ENCODE results near the gene ARHGEF33. TPM values are rescaled to one million over a fixed set of nuclear protein-coding genes. Genes with fewer than 3 reads are reported as not detected.

ARHGEF33 gene
- total and polyA plus RNA-seq, 7 donors: 0.41 to 2.2 (median 1.4) TPM; not detected in 2

DNA sequence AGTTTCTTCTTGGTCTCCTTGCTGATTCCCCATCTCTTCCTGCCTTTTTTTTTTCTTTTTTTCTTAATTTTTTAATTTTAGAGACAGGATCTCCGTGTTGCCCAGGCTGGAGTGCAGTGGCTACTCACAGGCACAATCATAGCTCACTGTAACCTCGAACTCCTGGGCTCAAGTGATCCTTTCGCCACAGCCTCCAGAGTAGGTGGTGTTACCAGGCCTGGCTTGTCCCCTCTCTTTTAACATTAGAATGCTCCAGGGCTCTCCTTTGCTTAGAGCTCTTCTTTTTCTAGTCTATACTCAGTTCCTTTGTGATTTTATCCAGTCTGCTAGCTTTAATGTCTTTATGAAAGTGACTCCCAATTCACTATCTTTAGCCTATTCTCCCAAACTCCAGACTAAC, 89.2 kb downstream of the ARHGEF33 start:
- no peaks in the 10 kb centered on the region for H3K4me1 ChIP-seq
- no peak overlapping the region for H3K27ac ChIP-seq
- TF ChIP-seq, protein P1, sequence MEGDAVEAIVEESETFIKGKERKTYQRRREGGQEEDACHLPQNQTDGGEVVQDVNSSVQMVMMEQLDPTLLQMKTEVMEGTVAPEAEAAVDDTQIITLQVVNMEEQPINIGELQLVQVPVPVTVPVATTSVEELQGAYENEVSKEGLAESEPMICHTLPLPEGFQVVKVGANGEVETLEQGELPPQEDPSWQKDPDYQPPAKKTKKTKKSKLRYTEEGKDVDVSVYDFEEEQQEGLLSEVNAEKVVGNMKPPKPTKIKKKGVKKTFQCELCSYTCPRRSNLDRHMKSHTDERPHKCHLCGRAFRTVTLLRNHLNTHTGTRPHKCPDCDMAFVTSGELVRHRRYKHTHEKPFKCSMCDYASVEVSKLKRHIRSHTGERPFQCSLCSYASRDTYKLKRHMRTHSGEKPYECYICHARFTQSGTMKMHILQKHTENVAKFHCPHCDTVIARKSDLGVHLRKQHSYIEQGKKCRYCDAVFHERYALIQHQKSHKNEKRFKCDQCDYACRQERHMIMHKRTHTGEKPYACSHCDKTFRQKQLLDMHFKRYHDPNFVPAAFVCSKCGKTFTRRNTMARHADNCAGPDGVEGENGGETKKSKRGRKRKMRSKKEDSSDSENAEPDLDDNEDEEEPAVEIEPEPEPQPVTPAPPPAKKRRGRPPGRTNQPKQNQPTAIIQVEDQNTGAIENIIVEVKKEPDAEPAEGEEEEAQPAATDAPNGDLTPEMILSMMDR (IDR thresholded peaks at IDR 0.05): no peak
- no peak for TF ChIP-seq EP300 (IDR thresholded peaks at IDR 0.05)
- no peak for TF ChIP-seq POLR2A (IDR thresholded peaks at IDR 0.05)
- no peak for TF ChIP-seq POLR2AphosphoS5 (IDR thresholded peaks at IDR 0.05)
- intact Hi-C loops (cut with DNase I): no loop called here
- H3K36me3 ChIP-seq: peaks cover 0 to 11% (median 0%) of the 10 kb centered on the region in 4 donors
- H3K4me3 ChIP-seq: no peak overlapping the region
- DNase-seq: no peak
- H3K27me3 ChIP-seq: no peaks in the 10 kb centered on the region
- H3K9me3 ChIP-seq: no peaks in the 10 kb centered on the region
- 93 to 96% methylated on average over 3 of the region's 3 CpGs for WGBS, 2 donors

DNA sequence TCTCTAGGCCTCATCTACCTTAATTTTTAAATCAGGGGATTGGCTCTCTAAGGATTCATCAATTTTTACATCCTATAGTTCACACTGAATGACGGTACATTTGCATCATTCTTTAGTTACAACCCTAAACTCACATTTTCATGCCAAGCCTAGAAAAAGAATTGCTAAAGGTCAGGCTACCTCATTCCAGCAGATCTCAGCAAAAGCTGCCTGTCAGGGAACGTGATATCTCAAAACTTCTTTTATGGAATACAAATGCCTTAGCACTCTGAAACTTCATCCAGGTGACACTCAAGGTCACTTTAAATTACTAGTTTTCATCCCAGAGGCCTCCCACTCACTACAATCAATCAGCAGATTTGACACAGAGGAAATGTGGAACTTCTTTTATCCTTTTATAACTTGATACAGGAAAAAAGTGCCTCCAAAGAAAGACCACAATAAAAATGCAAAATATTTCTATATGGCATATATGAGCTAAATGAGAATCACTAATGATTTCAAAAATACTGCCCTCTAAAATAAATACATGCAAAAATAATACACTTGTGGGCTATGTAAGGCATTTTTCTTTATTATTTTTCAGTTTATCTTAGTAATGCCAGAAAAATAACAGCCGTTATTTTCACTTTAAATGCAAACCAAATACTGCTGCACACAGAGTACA, 91.5 kb downstream of the ARHGEF33 start:
- H3K9me3 ChIP-seq: no peaks in the 10 kb centered on the region
- WGBS, 2 donors: 63 to 86% methylated on average over 3 of the region's 3 CpGs
- intact Hi-C loops (cut with DNase I): no loop called here
- peaks cover 0 to 33% (median 3%) of the 10 kb centered on the region in 4 donors for H3K36me3 ChIP-seq
- TF ChIP-seq POLR2AphosphoS5 (IDR thresholded peaks at IDR 0.05): no peak
- TF ChIP-seq, protein P1 (IDR thresholded peaks at IDR 0.05): no peak
- TF ChIP-seq EP300 (IDR thresholded peaks at IDR 0.05): no peak
- no peak for TF ChIP-seq POLR2A (IDR thresholded peaks at IDR 0.05)
- H3K27ac ChIP-seq: no peak overlapping the region
- no peaks in the 10 kb centered on the region for H3K27me3 ChIP-seq
- no peak overlapping the region for H3K4me3 ChIP-seq
- H3K4me1 ChIP-seq: no peaks in the 10 kb centered on the region
- DNase-seq: no peak

GRCh38 chr2:38981670-38982357, 92.1 kb downstream of the ARHGEF33 start:
- Histone ChIP-seq H3K9me3 (no peaks in the 10 kb centered on the region), H3K27me3 (no peaks in the 10 kb centered on the region), H3K27ac (no peak overlapping the region), H3K4me3 (no peak overlapping the region), H3K4me1 (no peaks in the 10 kb centered on the region), H3K36me3 (peaks cover 0 to 40% (median 3%) of the 10 kb centered on the region in 4 donors)
- 70 to 86% methylated on average over 8 of the region's 8 CpGs for WGBS, 2 donors
- intact Hi-C loops (cut with DNase I): no loop called here
- no peak for DNase-seq
- TF ChIP-seq, protein P1 (IDR thresholded peaks at IDR 0.05): no peak
- TF ChIP-seq EP300 (IDR thresholded peaks at IDR 0.05) (no peak), POLR2A (IDR thresholded peaks at IDR 0.05) (no peak), POLR2AphosphoS5 (IDR thresholded peaks at IDR 0.05) (no peak)

DNA sequence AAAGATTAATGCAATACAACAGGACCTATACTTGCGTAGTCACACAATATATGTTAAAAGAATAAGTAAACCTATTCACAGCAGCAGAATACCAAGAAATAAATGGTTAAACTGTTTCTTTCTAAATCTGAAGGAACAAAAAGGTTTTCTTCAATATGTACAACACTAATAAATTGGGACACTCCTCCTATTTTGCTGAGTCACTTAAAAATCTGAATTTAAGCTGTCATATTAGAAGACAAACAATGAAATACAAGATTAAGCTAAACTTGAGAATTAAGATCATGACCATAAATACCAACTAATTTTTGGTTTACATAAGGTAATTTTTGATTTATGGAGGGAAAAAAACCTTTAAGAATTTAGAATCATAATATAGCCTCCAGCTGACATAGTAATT, 92.8 kb downstream of the ARHGEF33 start:
- Histone ChIP-seq H3K4me3 (no peak overlapping the region), H3K4me1 (no peaks in the 10 kb centered on the region), H3K9me3 (no peaks in the 10 kb centered on the region), H3K27me3 (no peaks in the 10 kb centered on the region), H3K27ac (no peak overlapping the region), H3K36me3 (peaks cover 0 to 47% (median 3%) of the 10 kb centered on the region in 4 donors)
- TF ChIP-seq EP300 (IDR thresholded peaks at IDR 0.05): no peak
- TF ChIP-seq POLR2A (IDR thresholded peaks at IDR 0.05): no peak
- TF ChIP-seq, protein P1 (IDR thresholded peaks at IDR 0.05): no peak
- TF ChIP-seq POLR2AphosphoS5 (IDR thresholded peaks at IDR 0.05): no peak
- intact Hi-C loops (cut with DNase I): no loop called here
- WGBS, 2 donors: 97 to 100% methylated on average over 1 of the region's 1 CpG
- DNase-seq: no peak

All from sigmoid colon (tissue), 7 donors.